Liver (tissue), 3 donors: ENCODE results near the gene RMRP.

Experiments
- ATF3 ChIP-seq: IDR thresholded peaks from 2 replicates; pipeline ENCODE4 v1.6.1; 2016; ENCODE audit warnings: antibody characterized with exemption
- MAX ChIP-seq: IDR thresholded peaks from 2 replicates; pipeline ENCODE4 v1.6.1; 2016; ENCODE audit warnings: antibody characterized with exemption
- RAD21 ChIP-seq, 2 donors: IDR thresholded peaks; 2 replicates each; pipeline ENCODE4 v1.6.1; 2016; ENCODE audit warnings: antibody characterized with exemption in 2 of 2, mild to moderate bottlenecking in 2 of 2
- TAF1 ChIP-seq: conservative IDR thresholded peaks from 2 replicates; pipeline ENCODE4 v1.6.1; 2016; ENCODE audit warnings: antibody characterized with exemption, mild to moderate bottlenecking
- YY1 ChIP-seq: IDR thresholded peaks from 2 replicates; pipeline ENCODE4 v1.6.1; 2016; ENCODE audit warnings: antibody characterized with exemption, mild to moderate bottlenecking
- TF ChIP-seq, protein P1 (sequence below): fragments of 150-350 bp; IDR thresholded peaks from 2 replicates; pipeline ENCODE4 v1.5.1; 2017; ENCODE audit warnings: improper control_type of control experiment, low read depth, low read length; ENCODE audit not compliant: missing input control
- TF ChIP-seq, protein P2 (sequence below): IDR thresholded peaks from 2 replicates; pipeline ENCODE4 v1.6.1; 2016; ENCODE audit warnings: antibody characterized with exemption, mild to moderate bottlenecking
- donor health status: healthy.
- donor health status: healthy.

- TF ChIP-seq MAX (no peak), YY1 (no peak), ATF3 (no peak), RAD21 (IDR thresholded peaks at IDR 0.05) (no peak), TAF1 (no peak)
- TF ChIP-seq, protein P1, sequence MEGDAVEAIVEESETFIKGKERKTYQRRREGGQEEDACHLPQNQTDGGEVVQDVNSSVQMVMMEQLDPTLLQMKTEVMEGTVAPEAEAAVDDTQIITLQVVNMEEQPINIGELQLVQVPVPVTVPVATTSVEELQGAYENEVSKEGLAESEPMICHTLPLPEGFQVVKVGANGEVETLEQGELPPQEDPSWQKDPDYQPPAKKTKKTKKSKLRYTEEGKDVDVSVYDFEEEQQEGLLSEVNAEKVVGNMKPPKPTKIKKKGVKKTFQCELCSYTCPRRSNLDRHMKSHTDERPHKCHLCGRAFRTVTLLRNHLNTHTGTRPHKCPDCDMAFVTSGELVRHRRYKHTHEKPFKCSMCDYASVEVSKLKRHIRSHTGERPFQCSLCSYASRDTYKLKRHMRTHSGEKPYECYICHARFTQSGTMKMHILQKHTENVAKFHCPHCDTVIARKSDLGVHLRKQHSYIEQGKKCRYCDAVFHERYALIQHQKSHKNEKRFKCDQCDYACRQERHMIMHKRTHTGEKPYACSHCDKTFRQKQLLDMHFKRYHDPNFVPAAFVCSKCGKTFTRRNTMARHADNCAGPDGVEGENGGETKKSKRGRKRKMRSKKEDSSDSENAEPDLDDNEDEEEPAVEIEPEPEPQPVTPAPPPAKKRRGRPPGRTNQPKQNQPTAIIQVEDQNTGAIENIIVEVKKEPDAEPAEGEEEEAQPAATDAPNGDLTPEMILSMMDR, result no peak
- TF ChIP-seq, protein P2, sequence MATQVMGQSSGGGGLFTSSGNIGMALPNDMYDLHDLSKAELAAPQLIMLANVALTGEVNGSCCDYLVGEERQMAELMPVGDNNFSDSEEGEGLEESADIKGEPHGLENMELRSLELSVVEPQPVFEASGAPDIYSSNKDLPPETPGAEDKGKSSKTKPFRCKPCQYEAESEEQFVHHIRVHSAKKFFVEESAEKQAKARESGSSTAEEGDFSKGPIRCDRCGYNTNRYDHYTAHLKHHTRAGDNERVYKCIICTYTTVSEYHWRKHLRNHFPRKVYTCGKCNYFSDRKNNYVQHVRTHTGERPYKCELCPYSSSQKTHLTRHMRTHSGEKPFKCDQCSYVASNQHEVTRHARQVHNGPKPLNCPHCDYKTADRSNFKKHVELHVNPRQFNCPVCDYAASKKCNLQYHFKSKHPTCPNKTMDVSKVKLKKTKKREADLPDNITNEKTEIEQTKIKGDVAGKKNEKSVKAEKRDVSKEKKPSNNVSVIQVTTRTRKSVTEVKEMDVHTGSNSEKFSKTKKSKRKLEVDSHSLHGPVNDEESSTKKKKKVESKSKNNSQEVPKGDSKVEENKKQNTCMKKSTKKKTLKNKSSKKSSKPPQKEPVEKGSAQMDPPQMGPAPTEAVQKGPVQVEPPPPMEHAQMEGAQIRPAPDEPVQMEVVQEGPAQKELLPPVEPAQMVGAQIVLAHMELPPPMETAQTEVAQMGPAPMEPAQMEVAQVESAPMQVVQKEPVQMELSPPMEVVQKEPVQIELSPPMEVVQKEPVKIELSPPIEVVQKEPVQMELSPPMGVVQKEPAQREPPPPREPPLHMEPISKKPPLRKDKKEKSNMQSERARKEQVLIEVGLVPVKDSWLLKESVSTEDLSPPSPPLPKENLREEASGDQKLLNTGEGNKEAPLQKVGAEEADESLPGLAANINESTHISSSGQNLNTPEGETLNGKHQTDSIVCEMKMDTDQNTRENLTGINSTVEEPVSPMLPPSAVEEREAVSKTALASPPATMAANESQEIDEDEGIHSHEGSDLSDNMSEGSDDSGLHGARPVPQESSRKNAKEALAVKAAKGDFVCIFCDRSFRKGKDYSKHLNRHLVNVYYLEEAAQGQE, result no peak
Measured at GRCh38 chr9:35635730-35636129, 22.1 kb downstream of the RMRP start.
